GM21619 (cell line): Measurements from ENCODE around the gene ALAS1.

Experiments used
- ATAC-seq: cut with Tn5 transposase; IDR thresholded peaks from one replicate; pipeline ENCODE4 v1.9.1; 2021; ENCODE audit not compliant: unreplicated experiment

ALAS1 gene

DNA sequence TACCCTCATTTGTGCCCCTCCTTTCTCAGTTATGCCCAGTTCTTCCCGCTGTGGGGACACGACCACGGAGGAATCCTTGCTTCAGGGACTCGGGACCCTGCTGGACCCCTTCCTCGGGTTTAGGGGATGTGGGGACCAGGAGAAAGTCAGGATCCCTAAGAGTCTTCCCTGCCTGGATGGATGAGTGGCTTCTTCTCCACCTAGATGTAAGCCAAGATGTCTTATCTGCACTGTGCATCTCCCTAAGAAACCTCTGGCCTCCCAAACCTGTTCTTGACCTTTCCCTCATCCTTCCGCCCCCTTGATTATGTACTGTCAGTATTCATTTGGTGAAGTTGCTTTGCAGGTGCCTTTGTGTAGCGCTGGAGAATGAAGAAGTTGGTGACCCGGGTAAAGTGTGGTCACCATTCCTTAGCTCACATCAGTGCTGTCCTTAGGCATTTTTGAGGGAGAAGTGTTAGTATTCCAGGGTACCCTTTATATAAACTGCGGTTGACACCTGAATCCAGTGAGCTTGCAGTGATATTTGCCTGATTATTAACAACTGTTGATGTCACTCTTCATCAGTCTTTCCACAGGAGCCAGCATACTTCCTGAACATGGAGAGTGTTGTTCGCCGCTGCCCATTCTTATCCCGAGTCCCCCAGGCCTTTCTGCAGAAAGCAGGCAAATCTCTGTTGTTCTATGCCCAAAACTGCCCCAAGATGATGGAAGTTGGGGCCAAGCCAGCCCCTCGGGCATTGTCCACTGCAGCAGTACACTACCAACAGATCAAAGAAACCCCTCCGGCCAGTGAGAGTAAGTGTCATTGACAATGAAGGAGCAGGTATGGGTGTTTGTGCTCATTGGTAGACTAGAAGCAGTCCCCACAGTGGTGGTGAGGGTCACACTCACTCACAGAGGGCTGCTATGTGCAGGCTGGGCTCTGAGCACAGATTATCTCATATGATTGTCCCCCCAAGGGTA lies 966 bp downstream of the ALAS1 start:
- ATAC-seq: no peak

DNA sequence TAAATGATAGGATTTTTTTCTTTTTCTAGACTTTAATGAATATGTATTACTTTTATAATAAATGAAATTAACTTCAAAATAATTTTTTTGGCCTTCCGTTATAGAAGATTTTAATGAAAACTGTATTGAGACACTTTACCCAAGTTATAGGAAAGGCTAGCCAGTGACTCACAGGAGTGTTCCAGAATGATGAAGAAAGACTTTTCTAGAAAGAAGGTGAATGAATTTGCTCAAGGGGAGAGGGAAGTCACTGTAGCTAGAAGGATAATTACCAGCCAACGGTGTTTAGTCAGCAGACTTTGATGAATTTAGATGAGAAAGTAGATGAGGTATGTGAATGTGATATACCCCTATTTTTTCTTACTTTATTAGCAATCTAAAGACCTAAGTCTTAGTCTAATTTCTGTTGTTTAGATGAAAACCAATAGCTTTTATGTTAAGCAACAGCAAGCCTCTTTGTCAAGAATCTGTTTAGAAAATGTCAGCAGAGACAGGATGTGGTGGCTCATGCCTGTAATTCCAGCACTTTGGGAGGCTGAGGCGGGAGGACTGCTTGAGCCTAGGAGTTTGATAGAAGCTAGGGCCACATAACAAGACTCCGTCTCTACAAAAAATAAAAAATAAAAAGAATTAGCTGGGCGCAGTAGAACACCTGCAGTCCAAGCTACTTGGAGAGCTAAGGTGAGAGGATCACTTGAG lies 3.2 kb downstream of the ALAS1 start:
- ATAC-seq: no peak

DNA sequence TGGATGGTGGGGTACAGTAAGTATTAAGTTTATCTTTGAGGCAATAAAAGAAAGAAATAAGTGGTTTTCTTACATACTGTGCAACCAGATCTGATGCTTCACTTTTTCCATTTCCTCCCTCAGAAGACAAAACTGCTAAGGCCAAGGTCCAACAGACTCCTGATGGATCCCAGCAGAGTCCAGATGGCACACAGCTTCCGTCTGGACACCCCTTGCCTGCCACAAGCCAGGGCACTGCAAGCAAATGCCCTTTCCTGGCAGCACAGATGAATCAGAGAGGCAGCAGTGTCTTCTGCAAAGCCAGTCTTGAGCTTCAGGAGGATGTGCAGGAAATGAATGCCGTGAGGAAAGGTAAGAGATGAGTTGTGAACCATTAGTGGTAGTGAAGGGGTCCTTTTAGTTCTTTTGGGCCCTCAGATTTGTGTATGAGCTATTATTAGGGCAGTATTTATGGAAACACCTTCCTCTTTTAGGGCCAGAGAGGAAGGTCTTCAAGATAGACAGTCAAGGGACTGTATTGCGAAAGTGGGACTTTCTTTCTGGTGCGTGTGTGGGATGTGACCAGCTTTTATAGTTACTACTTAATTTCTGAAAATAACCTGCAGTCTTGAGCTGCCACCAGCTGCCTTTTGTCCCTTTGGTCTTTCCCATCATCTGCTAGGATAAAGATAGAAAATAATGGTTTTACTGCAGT lies 4.6 kb downstream of the ALAS1 start:
- ATAC-seq: no peak

DNA sequence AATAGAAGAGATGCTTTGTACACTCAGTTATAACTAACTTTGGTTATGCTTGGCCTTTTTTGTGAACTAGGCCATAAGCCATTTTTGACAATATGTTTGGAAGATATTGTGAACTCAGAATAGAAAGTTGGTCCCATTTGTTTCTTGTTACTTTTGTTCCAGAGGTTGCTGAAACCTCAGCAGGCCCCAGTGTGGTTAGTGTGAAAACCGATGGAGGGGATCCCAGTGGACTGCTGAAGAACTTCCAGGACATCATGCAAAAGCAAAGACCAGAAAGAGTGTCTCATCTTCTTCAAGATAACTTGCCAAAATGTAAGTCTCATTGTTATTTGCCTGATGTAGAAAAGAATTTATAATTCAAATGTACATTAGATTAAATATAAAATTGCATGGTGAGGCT lies 5.7 kb downstream of the ALAS1 start:
- no peak for ATAC-seq

DNA sequence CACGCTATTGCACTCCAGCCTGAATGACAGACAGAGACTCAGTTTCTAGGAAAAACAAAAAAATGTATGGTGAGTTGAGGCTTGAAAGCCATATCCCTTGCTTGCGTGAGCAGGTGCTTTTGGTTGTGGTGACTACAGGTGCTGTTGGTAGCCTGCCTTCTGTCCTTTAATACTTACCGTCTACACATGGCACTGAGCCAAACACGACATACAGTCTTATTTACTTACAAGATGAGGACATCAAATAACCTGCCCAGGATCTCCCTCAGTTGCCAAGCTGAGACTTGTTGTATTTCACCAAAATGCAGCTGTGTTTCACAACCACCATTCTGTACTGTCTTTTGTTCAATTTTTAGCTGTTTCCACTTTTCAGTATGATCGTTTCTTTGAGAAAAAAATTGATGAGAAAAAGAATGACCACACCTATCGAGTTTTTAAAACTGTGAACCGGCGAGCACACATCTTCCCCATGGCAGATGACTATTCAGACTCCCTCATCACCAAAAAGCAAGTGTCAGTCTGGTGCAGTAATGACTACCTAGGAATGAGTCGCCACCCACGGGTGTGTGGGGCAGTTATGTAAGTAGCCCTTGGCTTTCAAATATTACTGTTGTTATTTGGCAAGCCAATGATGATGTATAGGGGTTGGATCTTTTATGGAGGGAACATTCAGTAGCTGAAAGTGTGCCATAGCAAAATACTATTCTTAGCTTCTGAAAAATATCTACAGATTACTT lies 6.5 kb downstream of the ALAS1 start:
- ATAC-seq: no peak

DNA sequence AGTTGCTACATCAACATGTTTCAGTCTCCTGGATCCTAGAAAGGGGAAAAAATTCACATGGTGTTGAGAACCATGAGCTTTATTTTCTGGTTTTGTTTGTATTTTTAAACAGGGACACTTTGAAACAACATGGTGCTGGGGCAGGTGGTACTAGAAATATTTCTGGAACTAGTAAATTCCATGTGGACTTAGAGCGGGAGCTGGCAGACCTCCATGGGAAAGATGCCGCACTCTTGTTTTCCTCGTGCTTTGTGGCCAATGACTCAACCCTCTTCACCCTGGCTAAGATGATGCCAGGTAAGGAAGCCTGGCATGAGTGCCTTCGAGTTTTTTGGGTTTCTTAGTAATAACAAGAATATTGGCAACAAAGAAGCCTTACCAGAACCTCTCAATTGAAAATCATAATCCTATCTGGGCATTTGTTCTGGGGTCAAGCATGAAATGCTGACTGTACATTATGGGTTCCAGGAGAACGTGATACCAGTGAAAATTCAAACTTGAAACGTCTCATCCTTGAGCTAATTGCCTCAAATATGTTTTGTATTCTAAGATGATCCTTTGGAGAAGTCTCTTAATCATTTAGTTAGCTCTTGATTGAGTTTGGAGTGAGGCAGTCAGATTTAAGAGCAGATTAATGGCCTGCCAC lies 7.9 kb downstream of the ALAS1 start:
- ATAC-seq: no peak

DNA sequence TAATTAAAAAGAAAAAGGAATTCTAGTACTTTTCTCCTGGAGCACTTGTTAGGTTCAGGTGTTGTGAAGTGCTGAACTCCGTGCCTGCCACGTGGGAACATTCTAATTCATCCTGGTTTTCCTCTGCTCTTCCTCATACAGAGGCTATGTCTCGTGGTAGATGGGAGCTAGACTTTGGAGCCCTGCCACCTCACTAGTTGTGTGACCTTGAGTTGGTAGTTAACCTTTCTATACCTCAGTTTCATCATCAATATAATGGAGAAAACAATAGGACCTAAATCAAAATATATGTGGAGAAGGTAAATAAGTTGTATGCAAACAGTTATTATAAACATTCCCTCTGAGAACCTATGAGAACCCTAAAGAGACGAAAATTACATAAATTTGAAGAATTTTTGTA lies 10.6 kb downstream of the ALAS1 start:
- ATAC-seq: no peak

DNA sequence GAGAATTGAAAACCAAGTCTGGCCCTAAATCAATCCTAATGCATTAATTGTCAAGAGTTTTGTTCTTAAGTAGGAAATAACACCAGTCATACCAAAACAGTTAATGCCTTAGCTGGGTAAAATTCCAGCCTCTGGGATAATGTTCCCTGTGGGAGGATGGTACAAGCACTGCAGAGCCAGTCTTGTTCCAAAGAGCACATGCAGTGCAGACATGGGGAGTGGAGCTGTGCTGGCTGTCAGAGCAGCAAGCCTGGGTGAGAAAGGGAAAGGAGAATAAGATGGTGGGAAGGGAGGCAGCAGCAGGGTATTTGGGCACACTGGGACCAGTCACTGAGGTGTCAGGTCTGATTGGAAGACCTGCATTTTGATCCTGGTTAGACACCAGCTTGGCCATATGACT lies 12.1 kb downstream of the ALAS1 start:
- no peak for ATAC-seq

DNA sequence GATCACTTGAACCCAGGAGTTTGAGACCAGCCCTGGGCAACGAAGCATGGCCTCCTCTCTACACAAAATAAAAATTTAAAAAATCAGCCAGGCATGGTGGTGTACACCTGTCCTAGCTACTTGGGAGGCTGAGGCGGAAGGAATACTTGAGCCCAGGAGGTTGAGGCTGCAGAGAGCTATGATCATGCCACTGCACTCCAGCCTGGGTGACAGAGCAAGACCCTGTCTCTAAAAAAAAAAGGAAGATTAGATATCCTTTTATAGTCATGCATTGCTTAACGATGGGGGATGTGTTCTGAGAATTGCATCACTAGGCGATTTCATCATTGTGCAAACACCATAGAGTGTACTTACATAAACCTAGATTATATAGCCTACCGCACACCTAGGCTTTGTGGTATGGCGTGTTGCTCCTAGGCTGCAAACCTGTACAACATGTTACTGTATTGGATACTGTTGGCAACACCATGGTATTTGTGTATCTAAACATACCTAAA lies 12.6 kb downstream of the ALAS1 start:
- no peak for ATAC-seq

DNA sequence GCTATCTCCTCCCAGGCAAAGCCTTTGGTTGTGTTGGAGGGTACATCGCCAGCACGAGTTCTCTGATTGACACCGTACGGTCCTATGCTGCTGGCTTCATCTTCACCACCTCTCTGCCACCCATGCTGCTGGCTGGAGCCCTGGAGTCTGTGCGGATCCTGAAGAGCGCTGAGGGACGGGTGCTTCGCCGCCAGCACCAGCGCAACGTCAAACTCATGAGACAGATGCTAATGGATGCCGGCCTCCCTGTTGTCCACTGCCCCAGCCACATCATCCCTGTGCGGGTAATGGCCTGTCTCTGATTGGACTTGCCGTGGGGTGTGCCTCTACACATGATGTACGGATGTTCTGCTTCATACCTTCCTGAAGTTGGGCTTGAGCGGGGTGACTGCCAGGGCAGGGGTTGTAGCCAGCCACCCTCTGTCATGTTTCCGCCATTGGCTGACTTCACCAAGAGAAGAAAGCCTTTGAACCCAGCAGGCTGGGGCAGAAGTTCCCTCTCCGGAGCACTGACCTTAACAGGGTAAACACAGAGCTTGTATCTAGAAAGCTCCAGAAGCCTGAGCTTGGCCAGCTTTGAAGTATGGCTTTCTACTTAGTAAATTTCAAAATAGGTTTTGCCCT lies 13.4 kb downstream of the ALAS1 start:
- ATAC-seq: no peak

DNA sequence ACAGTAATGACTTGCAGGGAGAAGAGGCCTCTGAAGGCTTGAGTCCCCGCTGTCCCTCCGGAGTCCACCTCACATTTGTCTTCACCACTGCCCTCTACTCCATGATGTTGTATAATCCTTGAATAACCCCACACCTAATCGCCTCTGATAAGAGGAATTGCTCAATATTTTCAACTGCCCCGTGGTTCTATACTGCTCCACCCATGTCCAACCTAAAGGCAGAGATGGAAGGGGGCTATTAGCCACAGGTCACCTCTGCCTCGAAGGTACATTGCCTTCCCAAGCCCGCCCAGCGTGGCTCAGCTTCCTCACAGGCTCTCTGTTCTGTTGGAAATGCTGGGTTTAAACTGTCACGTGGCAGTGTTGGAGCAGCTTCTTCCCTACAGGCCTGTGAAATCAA lies 15.0 kb downstream of the ALAS1 start:
- no peak for ATAC-seq

DNA sequence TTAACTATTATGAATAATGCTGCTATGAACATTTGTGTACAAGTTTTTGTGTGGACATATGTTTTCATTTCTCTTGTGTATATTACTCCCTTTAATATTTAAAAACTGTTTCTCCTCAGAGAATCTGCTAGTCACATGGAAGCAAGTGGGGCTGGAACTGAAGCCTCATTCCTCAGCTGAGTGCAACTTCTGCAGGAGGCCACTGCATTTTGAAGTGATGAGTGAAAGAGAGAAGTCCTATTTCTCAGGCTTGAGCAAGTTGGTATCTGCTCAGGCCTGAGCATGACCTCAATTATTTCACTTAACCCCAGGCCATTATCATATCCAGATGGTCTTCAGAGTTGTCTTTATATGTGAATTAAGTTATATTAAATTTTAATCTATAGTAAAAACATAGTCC lies 15.9 kb downstream of the ALAS1 start:
- no peak for ATAC-seq

DNA sequence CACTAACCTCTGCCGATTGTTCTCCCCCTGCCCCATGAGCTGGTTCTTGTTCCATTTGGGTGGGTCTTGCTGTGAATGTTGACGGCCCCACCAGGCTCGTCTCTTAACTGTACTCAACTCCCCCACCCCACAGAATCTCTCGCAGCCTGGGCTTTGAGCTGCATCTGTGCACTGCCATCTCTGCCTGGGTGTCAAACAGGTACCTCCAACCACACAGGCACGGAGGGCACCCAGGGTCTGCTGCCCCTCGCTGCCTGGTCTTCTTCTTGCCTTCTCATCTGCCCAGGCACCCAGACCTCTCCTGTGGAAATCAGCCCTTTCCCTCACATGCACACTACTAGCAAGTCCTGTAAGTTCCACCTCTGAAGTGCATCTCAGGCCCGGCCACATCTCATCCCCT lies 17.4 kb downstream of the ALAS1 start:
- no peak for ATAC-seq

DNA sequence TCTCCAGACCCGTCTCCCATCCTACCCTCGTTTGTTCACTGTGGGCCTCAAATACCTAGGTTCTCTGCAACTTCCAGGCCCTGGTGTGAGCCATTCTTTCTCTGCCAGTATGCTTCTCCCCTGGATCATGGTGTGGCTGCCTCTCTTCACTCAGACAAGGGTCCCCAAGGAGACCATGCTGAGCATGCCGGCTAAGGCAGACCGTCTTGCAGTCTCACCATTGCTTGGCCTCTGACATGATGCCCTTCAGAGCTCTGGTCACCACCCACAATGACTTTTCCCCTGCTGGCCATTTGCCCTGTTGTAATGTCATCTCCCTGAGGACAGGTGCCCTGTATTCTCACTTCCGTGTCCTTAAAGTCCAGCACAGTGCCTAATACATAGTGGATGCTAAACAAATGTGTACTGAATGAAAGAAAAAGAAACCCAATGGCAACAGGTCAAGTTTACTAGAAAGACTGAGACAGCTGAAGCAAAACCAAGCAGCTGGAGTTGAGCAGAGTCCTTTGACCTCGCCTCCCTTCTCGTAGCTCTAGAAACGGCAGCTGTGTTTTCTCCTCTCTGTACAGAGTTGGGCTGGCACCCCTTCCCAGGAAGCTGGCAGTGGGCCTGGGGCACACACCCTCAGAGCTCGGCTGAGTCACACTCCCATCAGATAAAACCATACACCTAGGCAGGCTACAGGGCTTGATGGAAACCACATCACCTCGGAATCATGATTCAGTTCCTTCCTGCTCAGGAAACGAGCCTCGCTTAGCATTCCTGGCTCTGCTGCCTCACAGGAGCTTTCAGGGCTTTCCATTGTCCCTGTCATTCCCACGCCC lies 18.8 kb downstream of the ALAS1 start:
- no peak for ATAC-seq

DNA sequence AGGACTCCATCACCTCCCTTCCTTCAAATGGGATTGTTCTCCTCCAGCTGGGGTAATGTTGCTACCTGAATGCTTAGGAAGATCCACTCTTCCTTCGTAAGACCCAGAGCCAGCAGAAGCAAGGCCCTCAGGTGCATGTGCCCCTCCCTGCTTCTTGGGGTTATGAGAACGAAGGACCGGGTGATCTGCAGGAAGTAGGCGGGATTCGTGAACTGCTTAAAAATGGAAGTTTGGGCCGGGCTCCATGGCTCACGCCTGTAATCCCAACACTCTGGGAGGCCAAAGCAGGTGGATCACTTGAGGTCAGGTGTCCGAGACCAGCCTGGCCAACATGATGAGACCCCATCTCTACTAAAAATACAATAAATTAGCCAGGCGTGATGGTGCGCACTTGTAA lies 19.4 kb downstream of the ALAS1 start:
- no peak for ATAC-seq

DNA sequence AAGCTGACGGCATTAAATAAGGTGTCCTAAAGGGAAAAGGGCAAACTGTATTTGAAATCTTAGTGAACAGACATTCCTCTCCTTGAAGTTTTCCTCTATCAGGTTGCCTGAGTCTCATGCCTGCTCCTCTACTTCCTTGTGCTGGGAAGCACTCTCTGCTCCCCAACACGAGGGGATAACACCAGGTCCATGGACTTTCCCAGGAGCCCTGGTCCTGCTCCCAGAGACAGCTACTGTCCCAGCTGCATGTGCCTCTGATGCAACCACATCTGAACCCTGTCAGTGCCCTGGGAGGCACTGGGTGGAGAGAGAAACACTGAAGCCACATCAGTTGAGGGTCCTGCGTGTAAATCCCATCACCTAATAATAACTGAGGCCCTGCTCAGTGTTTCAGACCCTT lies 20.1 kb downstream of the ALAS1 start:
- no peak for ATAC-seq

DNA sequence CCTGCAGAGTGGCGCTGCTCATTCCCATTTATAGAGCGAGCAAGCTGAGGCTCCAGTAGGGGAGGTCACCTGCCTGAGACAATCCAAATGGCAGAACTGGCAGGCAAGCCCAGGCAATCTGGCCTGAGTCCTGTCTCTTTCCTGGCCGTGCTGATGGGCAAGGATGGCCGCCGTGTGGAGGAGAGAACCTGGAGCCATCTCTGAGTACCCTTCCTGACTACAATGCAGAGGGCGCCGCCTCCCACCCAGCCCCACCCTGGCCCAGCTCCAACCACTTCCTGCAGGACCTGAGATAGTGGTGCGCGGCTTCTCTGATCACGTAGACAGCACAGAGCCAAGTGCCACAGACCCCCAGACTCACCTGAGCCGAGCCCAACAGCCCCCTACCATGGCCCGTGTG lies 20.5 kb downstream of the ALAS1 start:
- no peak for ATAC-seq

DNA sequence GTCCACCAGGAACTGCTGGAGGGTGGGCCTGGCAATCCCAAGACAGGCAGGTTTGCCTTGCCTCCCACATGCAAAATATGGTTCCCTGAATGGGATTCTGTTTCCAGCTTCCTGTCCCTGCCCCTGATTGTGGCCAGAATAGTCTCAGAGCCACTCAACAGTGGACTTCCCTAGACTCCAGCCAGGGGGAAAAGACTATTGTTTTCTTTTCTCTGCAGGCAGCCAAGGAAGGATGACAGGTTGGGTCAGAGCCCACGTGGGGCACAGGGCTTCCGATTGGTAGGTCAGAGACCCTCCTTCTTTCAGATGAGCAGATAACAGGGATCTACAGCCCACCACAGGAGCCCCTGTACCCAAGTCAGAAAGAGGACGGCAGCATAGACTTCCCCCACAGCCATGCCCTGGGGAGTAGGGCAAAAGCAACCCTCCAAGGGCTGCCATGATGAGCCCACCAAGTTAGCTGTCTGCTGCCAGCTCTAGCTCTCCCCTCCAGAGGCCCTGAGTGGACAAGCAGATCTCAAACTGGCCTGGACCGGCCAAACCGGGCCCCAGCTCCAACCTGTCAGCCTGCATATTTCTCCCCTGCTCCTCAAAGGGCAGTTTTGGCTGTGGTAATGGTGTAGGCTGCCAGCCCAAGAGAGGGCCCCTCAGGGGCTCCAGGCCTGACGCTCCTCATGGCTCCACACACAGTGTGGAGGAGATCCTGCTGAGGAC lies 21.1 kb downstream of the ALAS1 start:
- ATAC-seq: no peak
